Measurements from ENCODE around the gene MYH10.

Gene MYH10

GRCh38 chr17:8611619-8612298 is 18.8 kb downstream of the MYH10 start:
- H3K27ac ChIP-seq (ENCODE audit: low read depth, low read length): peak overlapping the region; percentile 85
- peak overlapping the region; percentile 38 to 48 (median 46) for H3K4me3 ChIP-seq (ENCODE audit: low read depth in 1 of 5, low read length in 5 of 5)
- peak overlapping the region in 2 of 5 donors; percentile 11 to 45 for H3K9ac ChIP-seq (ENCODE audit: low read length in 5 of 5)
- H3K4me1 ChIP-seq (ENCODE audit: control insufficient read depth in 5 of 5, insufficient read depth in 5 of 5, low read length in 5 of 5): peaks cover 2 to 41% (median 33%) of the 10 kb centered on the region in 5 donors
- H3K27me3 ChIP-seq (ENCODE audit: control insufficient read depth in 5 of 5, insufficient read depth in 4 of 5, low read length in 5 of 5): no peaks in the 10 kb centered on the region
- H3K9me3 ChIP-seq (ENCODE audit: control insufficient read depth in 5 of 5, low read length in 5 of 5): no peaks in the 10 kb centered on the region
- no peaks in the 10 kb centered on the region for H3K36me3 ChIP-seq (ENCODE audit: control insufficient read depth in 5 of 5, insufficient read depth in 5 of 5, low read length in 5 of 5)

GRCh38 chr17:8611137-8611536 is 19.4 kb downstream of the MYH10 start:
- Histone ChIP-seq H3K4me3 (ENCODE audit: low read depth in 1 of 5, low read length in 5 of 5) (peak overlapping the region in 3 of 5 donors; percentile 11 to 48 (median 40)), H3K9ac (ENCODE audit: low read length in 5 of 5) (peak overlapping the region in 1 of 5 donors; percentile 11), H3K4me1 (ENCODE audit: control insufficient read depth in 5 of 5, insufficient read depth in 5 of 5, low read length in 5 of 5) (peaks cover 4 to 47% (median 40%) of the 10 kb centered on the region in 5 donors), H3K9me3 (ENCODE audit: control insufficient read depth in 5 of 5, low read length in 5 of 5) (no peaks in the 10 kb centered on the region), H3K27ac (ENCODE audit: low read depth, low read length) (peak overlapping the region; percentile 85), H3K27me3 (ENCODE audit: control insufficient read depth in 5 of 5, insufficient read depth in 4 of 5, low read length in 5 of 5) (no peaks in the 10 kb centered on the region), H3K36me3 (ENCODE audit: control insufficient read depth in 5 of 5, insufficient read depth in 5 of 5, low read length in 5 of 5) (no peaks in the 10 kb centered on the region)

- H3K9ac ChIP-seq (ENCODE audit: low read length in 5 of 5): no peak overlapping the region
- no peaks in the 10 kb centered on the region for H3K9me3 ChIP-seq (ENCODE audit: control insufficient read depth in 5 of 5, low read length in 5 of 5)
- H3K4me1 ChIP-seq (ENCODE audit: control insufficient read depth in 5 of 5, insufficient read depth in 5 of 5, low read length in 5 of 5): peaks cover 4 to 53% (median 42%) of the 10 kb centered on the region in 5 donors
- no peaks in the 10 kb centered on the region for H3K36me3 ChIP-seq (ENCODE audit: control insufficient read depth in 5 of 5, insufficient read depth in 5 of 5, low read length in 5 of 5)
- H3K27me3 ChIP-seq (ENCODE audit: control insufficient read depth in 5 of 5, insufficient read depth in 4 of 5, low read length in 5 of 5): no peaks in the 10 kb centered on the region
- H3K4me3 ChIP-seq (ENCODE audit: low read depth in 1 of 5, low read length in 5 of 5): no peak overlapping the region
- H3K27ac ChIP-seq (ENCODE audit: low read depth, low read length): peak overlapping the region; percentile 85
Observed at GRCh38 chr17:8610558-8610957, 20.0 kb downstream of the MYH10 start.

DNA sequence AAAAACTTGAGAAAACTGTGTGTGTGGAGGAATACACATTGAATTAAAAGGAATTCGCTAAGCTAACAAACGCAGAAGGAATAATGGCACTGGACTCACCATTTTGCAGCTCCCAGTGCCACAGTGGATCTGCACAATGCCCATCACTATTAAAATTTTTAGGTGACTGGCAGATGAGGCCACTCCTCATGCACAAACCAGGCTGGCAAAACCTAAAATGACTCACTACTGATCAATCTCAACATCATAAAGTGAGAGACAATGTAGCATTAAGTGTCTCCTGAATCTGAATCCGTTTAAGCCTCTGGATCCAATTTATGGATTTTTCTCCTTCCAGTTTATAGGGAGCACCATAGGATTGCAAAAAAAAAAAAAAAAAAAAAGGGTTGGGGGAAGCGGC is 20.6 kb downstream of the MYH10 start:
- peaks cover 4 to 50% (median 42%) of the 10 kb centered on the region in 5 donors for H3K4me1 ChIP-seq (ENCODE audit: control insufficient read depth in 5 of 5, insufficient read depth in 5 of 5, low read length in 5 of 5)
- H3K27ac ChIP-seq (ENCODE audit: low read depth, low read length): no peak overlapping the region
- H3K36me3 ChIP-seq (ENCODE audit: control insufficient read depth in 5 of 5, insufficient read depth in 5 of 5, low read length in 5 of 5): no peaks in the 10 kb centered on the region
- H3K4me3 ChIP-seq (ENCODE audit: low read depth in 1 of 5, low read length in 5 of 5): no peak overlapping the region
- no peak overlapping the region for H3K9ac ChIP-seq (ENCODE audit: low read length in 5 of 5)
- no peaks in the 10 kb centered on the region for H3K27me3 ChIP-seq (ENCODE audit: control insufficient read depth in 5 of 5, insufficient read depth in 4 of 5, low read length in 5 of 5)
- no peaks in the 10 kb centered on the region for H3K9me3 ChIP-seq (ENCODE audit: control insufficient read depth in 5 of 5, low read length in 5 of 5)

DNA sequence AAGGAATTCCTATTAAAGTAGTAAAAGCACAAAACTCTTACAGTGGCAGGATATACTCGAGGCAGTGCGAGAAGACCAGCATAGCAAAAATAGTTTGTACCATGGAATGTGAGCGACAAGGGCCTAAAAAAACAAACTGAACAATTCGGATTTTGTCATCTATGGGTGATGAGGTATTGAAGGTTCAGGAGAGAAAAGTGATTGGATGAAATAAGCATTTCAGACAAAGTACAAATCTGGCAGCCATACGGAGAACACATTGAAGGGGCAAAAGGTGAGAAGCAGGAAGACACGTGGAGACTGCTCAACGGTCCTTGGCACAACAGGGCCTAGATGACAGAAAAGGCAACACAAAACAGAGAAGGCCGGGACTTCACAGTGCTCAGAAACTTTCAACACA is 22.5 kb downstream of the MYH10 start:
- Histone ChIP-seq H3K27me3 (ENCODE audit: control insufficient read depth in 5 of 5, insufficient read depth in 4 of 5, low read length in 5 of 5) (no peaks in the 10 kb centered on the region), H3K36me3 (ENCODE audit: control insufficient read depth in 5 of 5, insufficient read depth in 5 of 5, low read length in 5 of 5) (no peaks in the 10 kb centered on the region), H3K9me3 (ENCODE audit: control insufficient read depth in 5 of 5, low read length in 5 of 5) (no peaks in the 10 kb centered on the region), H3K4me3 (ENCODE audit: low read depth in 1 of 5, low read length in 5 of 5) (no peak overlapping the region), H3K9ac (ENCODE audit: low read length in 5 of 5) (no peak overlapping the region), H3K27ac (ENCODE audit: low read depth, low read length) (peak overlapping the region; percentile 70), H3K4me1 (ENCODE audit: control insufficient read depth in 5 of 5, insufficient read depth in 5 of 5, low read length in 5 of 5) (peaks cover 4 to 48% (median 42%) of the 10 kb centered on the region in 5 donors)

DNA sequence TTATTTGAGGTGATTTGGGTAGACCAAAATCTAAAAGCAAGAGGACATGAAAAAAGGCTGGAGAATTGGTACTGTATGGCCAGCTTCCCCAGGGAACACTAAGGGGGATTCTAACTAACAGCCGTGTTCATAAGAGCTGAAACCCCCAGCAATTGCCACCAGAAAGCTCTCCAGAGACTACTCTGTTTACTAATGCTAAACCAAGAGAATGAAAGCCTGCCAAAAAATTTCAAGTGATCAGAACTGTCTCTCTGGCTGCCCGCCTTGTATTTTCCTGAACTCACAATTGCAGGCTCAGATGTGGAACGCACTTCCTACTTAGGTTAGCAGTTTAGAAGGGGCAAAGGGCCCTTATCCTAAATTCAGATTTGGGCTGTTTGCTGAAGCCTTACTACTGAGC is 24.1 kb downstream of the MYH10 start:
- H3K4me1 ChIP-seq (ENCODE audit: control insufficient read depth in 5 of 5, insufficient read depth in 5 of 5, low read length in 5 of 5): peaks cover 4 to 44% (median 35%) of the 10 kb centered on the region in 5 donors
- H3K9ac ChIP-seq (ENCODE audit: low read length in 5 of 5): peak overlapping the region in 2 of 5 donors; percentile 6 to 56
- peak overlapping the region in 4 of 5 donors; percentile 1 to 37 (median 24) for H3K4me3 ChIP-seq (ENCODE audit: low read depth in 1 of 5, low read length in 5 of 5)
- H3K27ac ChIP-seq (ENCODE audit: low read depth, low read length): peak overlapping the region; percentile 82
- H3K27me3 ChIP-seq (ENCODE audit: control insufficient read depth in 5 of 5, insufficient read depth in 4 of 5, low read length in 5 of 5): no peaks in the 10 kb centered on the region
- peaks cover 0 to 2% (median 0%) of the 10 kb centered on the region in 5 donors for H3K36me3 ChIP-seq (ENCODE audit: control insufficient read depth in 5 of 5, insufficient read depth in 5 of 5, low read length in 5 of 5)
- no peaks in the 10 kb centered on the region for H3K9me3 ChIP-seq (ENCODE audit: control insufficient read depth in 5 of 5, low read length in 5 of 5)

DNA sequence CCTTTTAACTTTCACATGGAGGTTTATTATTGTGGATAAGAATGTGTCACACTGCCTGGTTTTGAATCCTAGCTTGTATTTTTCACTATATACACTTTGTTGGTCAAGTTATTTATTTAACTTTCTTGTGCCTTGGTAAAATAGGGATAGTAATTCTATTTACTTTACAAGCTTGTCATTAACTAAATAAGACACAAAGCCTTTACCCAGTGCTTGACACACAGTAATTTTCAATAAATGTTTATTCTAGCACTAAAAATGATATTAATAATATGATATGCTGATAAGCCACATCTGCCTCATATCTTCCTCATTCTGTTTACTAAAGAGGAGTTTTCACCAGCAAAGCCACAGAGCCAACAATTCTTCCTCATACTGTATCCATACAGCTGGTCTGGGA is 27.8 kb downstream of the MYH10 start:
- no peak overlapping the region for H3K4me3 ChIP-seq (ENCODE audit: low read depth in 1 of 5, low read length in 5 of 5)
- H3K27me3 ChIP-seq (ENCODE audit: control insufficient read depth in 5 of 5, insufficient read depth in 4 of 5, low read length in 5 of 5): no peaks in the 10 kb centered on the region
- peaks cover 0 to 5% (median 2%) of the 10 kb centered on the region in 5 donors for H3K36me3 ChIP-seq (ENCODE audit: control insufficient read depth in 5 of 5, insufficient read depth in 5 of 5, low read length in 5 of 5)
- no peak overlapping the region for H3K27ac ChIP-seq (ENCODE audit: low read depth, low read length)
- no peak overlapping the region for H3K9ac ChIP-seq (ENCODE audit: low read length in 5 of 5)
- H3K4me1 ChIP-seq (ENCODE audit: control insufficient read depth in 5 of 5, insufficient read depth in 5 of 5, low read length in 5 of 5): peaks cover 2 to 20% (median 14%) of the 10 kb centered on the region in 5 donors
- H3K9me3 ChIP-seq (ENCODE audit: control insufficient read depth in 5 of 5, low read length in 5 of 5): no peaks in the 10 kb centered on the region

GRCh38 chr17:8599351-8600011 is 31.0 kb downstream of the MYH10 start:
- no peak overlapping the region for H3K4me3 ChIP-seq (ENCODE audit: low read depth in 1 of 5, low read length in 5 of 5)
- no peak overlapping the region for H3K27ac ChIP-seq (ENCODE audit: low read depth, low read length)
- H3K27me3 ChIP-seq (ENCODE audit: control insufficient read depth in 5 of 5, insufficient read depth in 4 of 5, low read length in 5 of 5): no peaks in the 10 kb centered on the region
- H3K4me1 ChIP-seq (ENCODE audit: control insufficient read depth in 5 of 5, insufficient read depth in 5 of 5, low read length in 5 of 5): no peaks in the 10 kb centered on the region
- H3K9me3 ChIP-seq (ENCODE audit: control insufficient read depth in 5 of 5, low read length in 5 of 5): no peaks in the 10 kb centered on the region
- no peak overlapping the region for H3K9ac ChIP-seq (ENCODE audit: low read length in 5 of 5)
- peaks cover 0 to 5% (median 2%) of the 10 kb centered on the region in 5 donors for H3K36me3 ChIP-seq (ENCODE audit: control insufficient read depth in 5 of 5, insufficient read depth in 5 of 5, low read length in 5 of 5)

DNA sequence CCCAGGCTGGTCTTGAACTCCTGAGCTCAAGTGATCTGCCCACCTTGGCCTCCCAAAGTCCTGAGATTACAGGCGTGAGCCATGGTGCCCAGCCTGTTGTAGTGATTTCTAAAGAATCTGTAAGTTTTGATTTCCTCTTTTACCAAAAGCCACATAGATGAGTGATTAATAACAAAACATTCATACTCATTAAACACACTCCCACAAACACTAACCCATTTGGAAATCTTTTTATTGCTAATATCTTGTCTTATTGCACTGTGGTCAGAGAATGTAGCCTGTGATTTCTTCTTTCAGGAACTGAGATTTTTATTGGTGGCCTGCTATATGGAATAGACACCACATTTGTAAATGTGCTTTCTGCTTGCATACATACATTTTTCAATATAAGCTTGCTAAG is 31.6 kb downstream of the MYH10 start:
- Histone ChIP-seq H3K4me1 (ENCODE audit: control insufficient read depth in 5 of 5, insufficient read depth in 5 of 5, low read length in 5 of 5) (no peaks in the 10 kb centered on the region), H3K9me3 (ENCODE audit: control insufficient read depth in 5 of 5, low read length in 5 of 5) (no peaks in the 10 kb centered on the region), H3K4me3 (ENCODE audit: low read depth in 1 of 5, low read length in 5 of 5) (no peak overlapping the region), H3K27me3 (ENCODE audit: control insufficient read depth in 5 of 5, insufficient read depth in 4 of 5, low read length in 5 of 5) (no peaks in the 10 kb centered on the region), H3K9ac (ENCODE audit: low read length in 5 of 5) (no peak overlapping the region), H3K36me3 (ENCODE audit: control insufficient read depth in 5 of 5, insufficient read depth in 5 of 5, low read length in 5 of 5) (peaks cover 0 to 5% (median 2%) of the 10 kb centered on the region in 5 donors), H3K27ac (ENCODE audit: low read depth, low read length) (no peak overlapping the region)

- H3K27me3 ChIP-seq (ENCODE audit: control insufficient read depth in 5 of 5, insufficient read depth in 4 of 5, low read length in 5 of 5): no peaks in the 10 kb centered on the region
- no peak overlapping the region for H3K4me3 ChIP-seq (ENCODE audit: low read depth in 1 of 5, low read length in 5 of 5)
- H3K36me3 ChIP-seq (ENCODE audit: control insufficient read depth in 5 of 5, insufficient read depth in 5 of 5, low read length in 5 of 5): no peaks in the 10 kb centered on the region
- H3K9ac ChIP-seq (ENCODE audit: low read length in 5 of 5): no peak overlapping the region
- no peaks in the 10 kb centered on the region for H3K4me1 ChIP-seq (ENCODE audit: control insufficient read depth in 5 of 5, insufficient read depth in 5 of 5, low read length in 5 of 5)
- H3K27ac ChIP-seq (ENCODE audit: low read depth, low read length): no peak overlapping the region
- no peaks in the 10 kb centered on the region for H3K9me3 ChIP-seq (ENCODE audit: control insufficient read depth in 5 of 5, low read length in 5 of 5)
Observed at GRCh38 chr17:8593830-8594229, 36.7 kb downstream of the MYH10 start.
